COLO829 (cell line): ENCODE data around the gene FAM200B.

ENCODE experiments used
- DNase-seq: peaks from one replicate; pipeline ENCODE4 v3.0.0; 2012; ENCODE audit warnings: low spot score

Gene FAM200B

DNA sequence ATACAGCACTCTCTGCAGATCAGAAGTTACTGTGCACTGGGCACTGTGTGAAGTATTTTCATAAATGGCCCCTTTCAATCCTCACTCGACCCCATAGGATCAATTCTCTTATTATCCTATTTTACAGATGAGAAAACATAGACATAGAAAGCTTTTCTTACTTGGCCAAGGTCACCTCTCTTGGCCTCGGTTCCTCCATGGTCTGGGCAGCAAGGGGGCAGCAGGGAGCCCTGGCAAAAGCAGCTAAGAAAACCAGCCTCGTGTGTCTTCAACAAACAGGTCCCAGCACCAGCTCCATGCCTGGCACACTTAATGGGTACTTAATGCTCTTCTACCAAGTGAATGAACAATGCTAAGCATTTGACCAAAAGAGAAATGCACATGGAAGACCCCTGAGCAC is 55.6 kb downstream of the FAM200B start:
- DNase-seq = no peak

DNA sequence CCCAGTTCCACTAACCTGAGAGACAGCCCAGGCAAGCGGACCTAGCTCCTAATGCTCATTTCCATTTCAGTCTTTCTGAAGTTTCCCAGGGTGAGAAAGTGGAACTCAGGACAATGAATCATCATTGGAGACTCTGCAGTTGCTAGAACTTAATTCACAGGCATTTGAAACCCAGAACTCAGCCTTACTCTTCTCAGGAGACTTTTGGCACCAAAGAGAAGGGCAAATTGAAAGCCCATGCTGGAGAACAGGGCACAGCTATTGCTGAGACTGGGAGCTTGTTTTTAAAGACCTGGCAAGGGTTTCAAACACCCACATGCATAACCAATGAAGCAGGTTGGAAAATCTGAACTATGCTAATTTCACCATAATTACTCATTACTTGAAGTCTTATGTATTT is 57.2 kb downstream of the FAM200B start:
- DNase-seq = no peak
